GM21526 (cell line): ENCODE results near the gene ITGA1.

Experiments
- ATAC-seq: cut with Tn5 transposase; IDR thresholded peaks from one replicate; pipeline ENCODE4 v1.9.1; 2021; ENCODE audit warnings: moderate library complexity; ENCODE audit not compliant: unreplicated experiment, low FRiP score

ITGA1 gene

DNA sequence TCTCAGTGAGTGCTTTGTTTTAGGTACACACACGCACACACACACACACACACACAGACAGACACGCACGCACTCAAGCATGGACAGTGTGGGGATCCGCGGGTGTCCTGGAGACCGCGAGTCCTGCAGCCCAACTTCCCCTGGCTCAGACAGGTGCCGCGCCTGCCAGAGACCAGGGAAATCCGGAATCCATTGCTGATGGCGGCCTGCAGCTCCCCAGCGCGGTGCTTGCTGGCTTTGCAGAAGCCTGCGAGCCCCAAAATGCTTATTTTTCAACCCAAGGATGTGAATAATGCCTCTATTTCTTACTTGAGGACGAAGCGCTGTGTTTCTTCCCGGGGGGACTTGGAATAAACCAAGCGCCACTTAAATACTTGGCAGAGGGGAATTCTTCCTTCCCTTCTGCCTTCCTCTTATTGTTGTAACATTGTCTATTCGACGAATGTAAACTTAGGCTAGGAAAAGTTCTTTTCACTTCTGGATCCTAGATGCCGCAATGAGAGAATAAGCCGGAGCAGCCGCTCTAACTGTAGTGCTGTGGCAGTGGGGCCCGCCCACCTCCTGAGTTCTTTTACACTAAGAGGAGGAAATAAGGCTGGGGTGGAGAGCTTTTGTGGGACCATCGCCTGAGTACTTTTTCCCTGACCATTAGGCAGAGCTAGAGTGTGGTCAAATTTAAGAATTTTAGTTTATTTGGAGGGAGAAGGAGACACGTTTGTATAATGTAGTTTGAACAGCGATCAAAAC is 202.2 kb downstream of the ITGA1 start:
- ATAC-seq, result no peak

DNA sequence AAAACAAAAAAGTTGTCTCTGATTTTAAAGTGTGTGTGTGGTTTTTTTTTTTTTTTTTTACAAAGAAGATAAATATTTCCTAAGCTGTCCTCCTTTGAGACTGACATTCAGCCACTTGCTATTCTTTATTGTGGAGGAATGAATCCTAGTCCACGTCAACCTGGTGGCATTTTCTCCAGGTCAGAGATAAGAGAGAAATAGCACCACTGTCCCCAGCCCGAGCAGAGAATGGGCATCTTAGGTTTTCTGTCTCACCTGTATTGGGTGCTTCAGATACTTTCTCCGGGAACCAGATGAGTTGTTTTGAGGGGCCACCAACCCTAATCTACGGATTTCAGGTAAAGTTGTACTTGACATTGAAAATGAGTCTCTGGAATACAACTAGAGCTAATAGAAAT is 202.8 kb downstream of the ITGA1 start:
- no peak for ATAC-seq

DNA sequence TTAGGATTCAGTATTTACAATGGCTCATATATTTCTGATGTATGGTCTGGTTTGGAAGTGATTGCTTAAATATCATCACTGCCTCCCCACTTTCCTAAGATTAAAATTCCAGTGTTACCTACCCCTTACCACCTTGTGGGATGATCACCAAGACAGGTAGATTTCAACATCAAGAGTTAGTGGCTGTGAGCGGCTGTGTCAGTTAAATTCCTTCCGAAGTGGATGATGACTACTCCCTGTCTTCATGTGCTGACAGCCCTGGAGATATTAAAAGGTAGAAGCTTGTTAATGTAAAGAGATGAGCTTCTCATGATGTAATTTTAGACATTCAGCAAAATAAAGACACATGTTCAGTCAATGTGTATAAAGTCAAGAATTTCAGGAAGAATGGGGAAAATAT is 205.7 kb downstream of the ITGA1 start:
- ATAC-seq, result no peak

DNA sequence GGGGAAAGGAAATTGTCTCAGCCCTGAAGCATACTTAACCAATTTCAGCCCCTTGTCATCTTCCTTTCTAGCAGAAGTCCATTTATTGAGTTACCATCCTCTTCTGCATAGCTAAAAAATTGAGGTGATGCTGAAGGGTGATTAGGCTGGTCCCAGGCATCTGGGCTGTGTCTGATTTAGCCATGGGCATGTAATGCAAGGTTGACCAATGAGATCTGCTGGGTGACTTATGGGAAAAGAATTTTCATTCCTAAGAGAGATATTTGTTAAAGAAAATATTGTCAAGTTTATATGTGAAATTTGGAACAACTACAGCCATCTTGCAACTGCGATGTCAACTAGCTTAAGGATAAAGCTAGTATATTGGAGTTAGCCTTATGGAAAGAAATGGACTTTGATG is 206.6 kb downstream of the ITGA1 start:
- ATAC-seq, result no peak

DNA sequence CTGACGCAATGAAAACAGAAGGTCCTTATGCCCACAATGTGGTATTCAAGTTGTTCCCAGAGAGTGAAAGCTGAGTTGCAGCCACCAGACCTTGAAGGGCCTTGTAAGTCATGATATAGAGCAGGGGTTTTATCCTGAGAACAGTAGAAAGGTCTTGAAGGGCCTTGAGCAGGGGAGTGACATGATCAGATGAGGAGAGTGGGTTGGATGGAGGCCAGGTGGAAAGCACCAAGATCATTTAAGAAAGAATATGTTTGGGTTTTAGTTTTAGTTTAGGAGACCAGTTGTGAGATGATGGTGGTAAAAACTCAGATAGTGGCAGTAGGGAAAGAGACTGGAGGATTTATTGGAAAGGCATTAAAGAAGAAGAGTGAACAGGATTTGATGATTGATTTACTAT is 207.4 kb downstream of the ITGA1 start:
- ATAC-seq, result no peak

DNA sequence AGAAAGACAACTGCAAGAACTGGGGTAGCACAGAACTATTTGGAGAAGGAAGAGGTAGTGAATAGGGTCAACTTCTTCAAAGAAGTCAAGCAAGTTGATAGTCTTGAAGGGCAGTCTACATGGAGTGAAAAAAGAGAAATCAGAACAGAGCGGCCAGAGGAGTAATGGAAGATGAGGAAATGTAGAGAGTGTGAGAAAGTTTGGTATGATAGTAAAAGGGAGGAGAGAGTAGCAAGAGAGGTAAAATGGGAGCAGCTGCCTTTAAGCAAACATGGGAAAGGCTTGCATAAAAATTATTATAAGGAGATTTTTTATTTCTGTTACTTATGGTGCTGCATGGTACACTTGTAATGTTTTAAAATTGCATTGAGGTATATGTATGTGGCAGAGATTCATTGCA is 208.2 kb downstream of the ITGA1 start:
- ATAC-seq, result no peak

DNA sequence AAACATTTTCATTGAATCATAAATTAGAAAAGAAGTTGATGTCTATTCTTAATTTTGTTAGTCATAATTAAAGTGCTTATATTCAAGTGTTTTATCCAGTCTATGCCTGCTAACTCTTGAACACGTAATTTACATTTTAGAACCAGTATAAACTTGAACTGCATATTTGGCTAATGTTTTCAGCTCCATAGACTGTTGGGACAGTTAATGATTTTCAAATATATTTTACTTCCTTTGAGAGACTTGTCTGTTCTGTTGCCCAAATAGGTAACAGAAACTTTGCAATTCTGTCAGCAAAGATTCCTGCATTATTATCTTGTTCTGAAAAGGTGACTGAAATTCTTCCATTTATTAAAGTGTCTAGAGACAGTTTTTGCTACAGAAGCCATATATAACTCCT is 209.3 kb downstream of the ITGA1 start:
- ATAC-seq, result no peak

DNA sequence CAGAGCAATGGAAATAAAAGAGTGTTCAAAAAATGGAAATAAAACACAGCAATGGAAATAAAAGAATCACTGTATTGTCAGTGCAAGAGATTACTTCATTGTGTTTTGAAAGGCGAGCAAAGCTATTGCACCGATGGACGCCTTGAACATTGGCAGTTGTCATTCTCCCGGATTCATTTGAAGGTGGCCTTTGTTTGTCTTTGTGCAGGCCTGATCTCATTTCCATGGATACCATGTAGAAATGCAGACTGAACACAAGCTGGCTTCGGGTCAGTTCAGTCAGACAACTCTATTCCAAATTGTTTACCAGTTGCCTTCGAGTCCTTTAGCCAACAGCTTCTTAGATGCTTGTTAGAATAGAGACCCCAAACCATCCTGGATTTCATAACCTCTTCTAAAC is 209.7 kb downstream of the ITGA1 start:
- ATAC-seq, result no peak

DNA sequence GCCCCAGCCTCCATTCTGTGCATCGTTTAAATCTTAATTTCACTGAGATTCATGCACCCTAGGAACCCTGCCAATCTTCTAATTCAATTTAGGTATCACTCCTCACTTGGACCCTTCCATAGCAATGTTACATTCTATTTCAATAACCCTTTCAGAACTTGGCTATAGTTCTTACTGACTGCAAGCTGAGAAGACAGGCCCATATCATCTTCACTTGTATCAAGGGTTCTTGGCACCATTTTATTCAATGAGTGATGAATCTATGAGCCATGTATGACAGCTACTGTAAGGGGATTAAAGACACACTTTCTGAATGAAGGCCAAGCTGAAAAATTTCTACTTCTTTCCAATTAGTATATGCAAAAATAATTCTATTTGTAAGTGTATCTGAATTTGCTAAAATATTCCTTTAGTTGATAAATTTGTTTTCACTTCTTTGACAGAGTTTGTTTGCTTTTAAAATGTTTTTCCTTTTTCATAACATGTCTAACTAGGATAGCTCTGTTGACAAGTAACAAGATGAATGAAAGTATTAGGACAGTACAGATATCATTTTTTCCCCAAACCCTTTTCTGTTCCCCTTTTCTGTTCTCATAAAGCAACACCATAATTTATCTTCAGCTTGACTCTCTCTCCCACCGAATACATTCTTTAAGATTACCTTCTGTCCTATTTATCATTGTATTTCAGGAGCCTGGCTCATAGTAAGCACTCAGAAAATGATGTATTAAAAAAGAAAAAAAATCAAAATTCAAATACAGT is 211.0 kb downstream of the ITGA1 start:
- ATAC-seq, result peak; percentile 55

DNA sequence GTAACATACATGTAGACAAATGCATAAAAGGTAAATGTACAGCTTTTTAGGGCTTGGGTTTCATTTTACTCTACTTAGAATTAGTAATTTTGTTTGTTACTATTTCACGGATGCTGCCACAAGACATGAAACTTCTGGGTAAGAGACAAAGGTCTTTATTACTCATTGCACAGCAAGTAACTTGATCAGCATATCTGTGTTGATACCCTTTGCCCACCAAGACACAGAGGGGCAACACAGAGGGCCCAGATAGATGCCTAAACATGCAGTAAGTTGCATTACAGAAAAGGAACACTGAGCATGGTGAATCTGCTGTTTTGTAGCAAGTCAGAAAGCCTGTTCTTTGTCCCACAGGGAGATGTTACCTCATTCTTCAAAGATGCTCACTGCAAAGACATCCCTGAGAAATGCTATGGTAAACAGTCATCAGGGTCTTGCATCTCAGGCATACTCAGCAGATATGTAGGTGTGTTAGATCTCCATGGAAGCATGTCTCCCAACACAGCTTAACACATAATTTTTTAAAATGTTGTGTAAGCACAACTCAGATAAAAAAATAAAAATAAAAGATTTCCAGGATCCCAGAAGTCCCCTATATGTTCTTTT is 211.7 kb downstream of the ITGA1 start:
- ATAC-seq, result no peak

DNA sequence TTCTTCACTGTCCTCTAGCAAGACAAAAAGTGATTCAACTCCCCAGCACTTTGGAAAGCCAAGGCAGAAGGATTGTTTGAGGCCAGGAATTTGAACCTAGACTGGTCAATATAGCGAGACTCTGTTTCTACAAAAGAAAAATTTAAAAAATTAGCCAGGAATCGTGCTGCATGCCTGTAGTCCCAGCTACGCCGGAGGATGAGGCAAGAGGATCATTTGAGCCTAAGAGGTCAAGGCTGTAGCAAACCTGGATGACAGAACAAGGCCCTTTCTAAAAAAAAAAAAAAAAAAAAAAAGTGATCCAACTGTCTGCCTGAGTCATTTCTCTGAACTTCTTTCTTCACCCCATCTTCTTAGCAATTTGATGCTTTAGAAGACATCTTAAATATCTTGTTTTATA is 213.8 kb downstream of the ITGA1 start:
- no peak for ATAC-seq

DNA sequence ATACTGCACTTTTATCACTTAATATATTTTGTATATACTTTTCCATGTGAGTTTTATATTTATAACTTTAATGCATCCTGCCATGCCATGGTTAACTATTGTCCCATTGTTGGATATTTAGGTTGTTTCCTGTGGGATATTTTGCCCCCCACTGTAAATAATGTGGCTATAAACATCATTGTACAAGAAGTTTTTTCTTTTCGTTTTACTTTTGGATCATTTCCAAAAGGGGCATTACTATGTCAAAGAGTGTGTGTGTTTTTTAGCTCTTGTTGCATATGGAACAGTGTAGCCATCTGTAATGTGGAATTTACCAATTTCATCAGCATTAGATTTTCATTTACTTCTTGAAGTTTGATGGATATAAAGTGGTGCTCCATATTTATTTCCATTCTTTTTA is 214.8 kb downstream of the ITGA1 start:
- no peak for ATAC-seq

DNA sequence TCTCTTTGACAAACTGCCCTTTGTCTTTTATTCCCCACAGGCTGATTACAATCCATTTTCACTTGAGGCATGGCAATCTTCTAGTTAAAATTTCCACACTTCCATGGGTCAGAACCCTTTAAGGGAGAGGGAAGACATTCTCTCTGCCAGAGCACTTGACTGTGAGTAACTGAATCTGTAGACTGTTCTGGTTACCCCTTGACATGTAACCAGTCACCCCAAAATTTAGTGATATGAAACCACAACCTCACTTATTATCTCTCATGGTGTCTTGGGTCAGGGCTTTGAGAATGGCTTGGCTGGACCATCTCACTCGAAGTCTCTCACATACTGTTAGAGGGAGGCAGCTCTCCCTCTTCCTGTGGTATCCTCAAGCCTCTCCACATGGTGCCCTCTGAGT is 215.4 kb downstream of the ITGA1 start:
- no peak for ATAC-seq

DNA sequence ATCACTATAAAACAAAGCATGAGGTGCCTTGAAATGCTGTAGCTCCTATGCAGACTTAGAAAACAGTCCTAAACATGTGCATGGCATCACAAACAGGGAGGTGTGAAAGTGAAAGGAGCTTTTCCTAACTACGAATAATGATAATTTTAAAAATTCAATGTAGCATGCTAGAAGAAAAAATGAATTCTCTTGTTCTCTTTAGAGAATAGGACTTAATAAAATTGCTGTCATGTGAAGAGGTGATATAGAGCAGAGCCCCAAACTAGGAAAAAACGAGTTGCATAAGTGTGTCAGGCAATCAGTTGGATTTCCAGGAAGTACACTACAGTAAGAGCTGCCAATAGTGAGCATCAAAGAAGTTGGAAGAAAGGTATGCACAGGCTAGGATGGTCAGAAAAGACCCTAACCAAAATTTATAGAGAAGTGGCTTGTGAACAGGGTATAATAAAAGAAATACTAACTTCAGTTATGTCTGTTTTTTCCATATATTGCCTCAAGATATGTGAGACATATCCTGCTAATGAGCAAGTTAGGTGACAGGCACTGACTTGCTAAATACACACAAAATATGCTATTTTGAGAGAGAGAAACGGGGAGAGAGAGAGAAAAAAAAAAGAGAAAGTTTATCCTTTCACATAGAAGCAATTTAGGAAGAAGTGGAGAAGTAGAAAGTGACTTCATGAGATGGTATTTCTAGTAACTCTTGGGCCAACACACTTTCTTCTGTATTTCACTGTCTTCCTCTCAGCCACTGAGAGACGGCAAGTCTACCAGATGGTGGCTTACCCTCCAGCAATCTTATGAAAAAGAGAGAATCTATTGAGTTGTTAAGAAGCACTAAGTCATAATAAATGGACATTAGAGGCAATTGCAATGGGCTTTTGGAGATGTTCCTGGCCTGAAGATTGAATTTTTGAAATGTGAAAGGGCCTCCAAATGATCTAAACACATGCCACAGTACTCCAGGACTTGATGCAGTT is 219.5 kb downstream of the ITGA1 start:
- ATAC-seq, result no peak

DNA sequence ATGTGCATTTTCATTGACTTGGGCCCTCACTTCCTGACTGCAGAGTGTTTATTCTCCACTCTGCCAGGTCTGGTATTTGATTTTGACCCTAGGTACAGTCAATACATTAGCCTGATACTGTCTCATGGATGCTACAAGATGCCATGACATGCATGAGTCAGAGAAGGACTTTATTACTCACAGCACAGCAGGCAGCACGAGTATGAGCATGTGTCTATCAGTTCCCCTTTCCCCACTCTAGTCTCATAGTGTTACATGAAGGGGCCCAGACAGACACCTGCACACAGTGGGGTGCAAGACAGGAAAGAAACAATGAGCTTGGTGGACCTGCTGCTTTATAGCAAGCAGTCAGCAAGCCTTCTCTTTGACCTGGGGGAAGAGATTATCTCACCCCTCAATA is 221.0 kb downstream of the ITGA1 start:
- peak; percentile 97 for ATAC-seq
